HepG2 (cell line): ENCODE measurements around the gene NAV1. TPM values are rescaled to one million over a fixed set of nuclear protein-coding genes. Genes with fewer than 3 reads are reported as not detected.
A peak's percentile ranks its signal among the peaks of the same experiment; 100 is the strongest.

Source experiments
- ATAC-seq: fragments of 200-7000 bp; cut with Tn5 transposase; 3 replicates; pipeline ENCODE4 v1.9.1; 2020; ENCODE audit warnings: mild to moderate bottlenecking, moderate library complexity
- BruUV-seq: library from RNA; stranded (reverse); fragments of 400-500 nt; replicated peaks from 2 replicates; lab custom pipeline; 2021; lab: Mats Ljungman, UMichigan
- CTCF ChIA-PET: fragments of 300-600 bp; formaldehyde crosslinking; extraction: SDS; loops from one replicate; lab custom pipeline; 2021; ENCODE audit warnings: low total read pairs, inconsistent platforms, low intra/inter-chr PET ratio; lab: Yijun Ruan, JAX
- POLR2A ChIA-PET: fragments of 350-600 bp; sonication (Branson Sonifier 250); formaldehyde crosslinking; loops from one replicate; lab custom pipeline; 2020; ENCODE audit warnings: antibody characterized with exemption, inconsistent platforms; lab: Yijun Ruan, JAX
- DNase-seq: peaks from one replicate; pipeline ENCODE4 v3.0.0-alpha.2; 2015; ENCODE audit warnings: low spot score
- FAIRE-seq: peaks from 3 replicates; lab custom pipeline; 2011; peaks lifted over from hg19 to GRCh38; lab: Jason Lieb, UNC
- H2AFZ ChIP-seq: one replicate; pipeline ENCODE4 v1.6.1; 2011; ENCODE audit warnings: low read length, inconsistent platforms
- H3K27ac ChIP-seq: fragments of 300-600 bp; 3 replicates; pipeline ENCODE4 v1.8.0; 2011; ENCODE audit warnings: mixed run types, mild to moderate bottlenecking, mixed read lengths, low read length, inconsistent platforms; ENCODE audit not compliant: insufficient read depth; ENCODE audit errors: extremely low read length
- H3K27me3 ChIP-seq, 2 experiments: fragments of 200-600 bp in 1 of 2; 2 replicates in 1 of 2; 3 replicates in 1 of 2; pipeline versions ENCODE4 v1.6.0 to v1.8.0; 2011; ENCODE audit warnings: low read length in 2 of 2, mild to moderate bottlenecking in 2 of 2, moderate library complexity in 2 of 2, inconsistent platforms in 1 of 2; ENCODE audit not compliant: insufficient read depth in 2 of 2, control insufficient read depth in 1 of 2
- H3K36me3 ChIP-seq, 2 experiments: fragments of 200-600 bp in 1 of 2; replicated peaks in 1 of 2; 2 replicates in 1 of 2; 3 replicates in 1 of 2; pipeline versions ENCODE4 v1.5.1 to v1.8.0; 2011; ENCODE audit warnings: low read length in 2 of 2, inconsistent platforms in 1 of 2; ENCODE audit not compliant: insufficient read depth in 2 of 2, control insufficient read depth in 1 of 2
- H3K4me1 ChIP-seq: 2 replicates; pipeline ENCODE4 v1.5.1; 2012; ENCODE audit warnings: low read length, inconsistent platforms; ENCODE audit not compliant: insufficient read depth
- H3K4me2 ChIP-seq: 2 replicates; pipeline ENCODE4 v1.6.0; 2011; ENCODE audit warnings: low read depth, low read length, inconsistent platforms
- H3K4me3 ChIP-seq, 3 experiments: fragments of 200-600 bp in 1 of 3; sonication (generic), shearing (Covaris generic) in 1 of 3; replicated peaks in 1 of 3; 2 replicates each; pipeline ENCODE4 v1.5.1; 2011 to 2016; ENCODE audit warnings: low read length in 3 of 3, inconsistent platforms in 2 of 3, low read depth in 2 of 3, mild to moderate bottlenecking in 2 of 3, control low read depth in 1 of 3, mixed read lengths in 1 of 3; ENCODE audit not compliant: insufficient read depth in 1 of 3
- H3K79me2 ChIP-seq: one replicate; pipeline ENCODE4 v1.6.1; 2011; ENCODE audit warnings: low read length, inconsistent platforms; ENCODE audit not compliant: insufficient read depth
- H3K9ac ChIP-seq: 2 replicates; pipeline ENCODE4 v1.6.0; 2011; ENCODE audit warnings: mild to moderate bottlenecking, low read depth, low read length, inconsistent platforms; ENCODE audit not compliant: insufficient read depth
- H3K9me3 ChIP-seq: 2 replicates; pipeline ENCODE4 v1.5.1; 2012; ENCODE audit warnings: mild to moderate bottlenecking, low read length
- H4K20me1 ChIP-seq: 2 replicates; pipeline ENCODE4 v1.6.0; 2011; ENCODE audit warnings: inconsistent platforms, mild to moderate bottlenecking, low read length, moderate library complexity; ENCODE audit not compliant: insufficient read depth
- DRAP1 ChIP-seq: IDR thresholded peaks from 2 replicates; pipeline ENCODE4 v1.6.1; 2016; ENCODE audit warnings: missing genetic modification reagents, missing compliant biosample characterization
- EZH2 ChIP-seq: conservative IDR thresholded peaks from 2 replicates; pipeline ENCODE4 v1.6.1; 2012; ENCODE audit warnings: mild to moderate bottlenecking, low read depth, low read length, moderate library complexity
- ISL2 ChIP-seq: sonication (generic); formaldehyde crosslinking; IDR thresholded peaks from 2 replicates; pipeline ENCODE4 v1.5.0; 2020; ENCODE audit warnings: missing genetic modification reagents
- ISX ChIP-seq: sonication (generic); formaldehyde crosslinking; conservative IDR thresholded peaks from 2 replicates; pipeline ENCODE4 v1.5.0; 2020; ENCODE audit warnings: missing genetic modification reagents
- NPAS2 ChIP-seq: sonication (generic); formaldehyde crosslinking; IDR thresholded peaks from 2 replicates; pipeline ENCODE4 v1.8.0; 2022; ENCODE audit warnings: mild to moderate bottlenecking, missing genetic modification reagents, borderline replicate concordance
- ZNF83 ChIP-seq: sonication (generic); formaldehyde crosslinking; IDR thresholded peaks from 2 replicates; pipeline ENCODE4 v1.4.0; 2020; ENCODE audit warnings: missing genetic modification reagents, mild to moderate bottlenecking, borderline replicate concordance
- WGBS: methylation state at CpG from one replicate; pipeline ENCODE4 v1.1.6; 2017; ENCODE audit warnings: low lambda C conversion rate; 5-methylcytosine and 5-hydroxymethylcytosine counted together
- in situ Hi-C: cut with HindIII; loops from 2 replicates; pipeline ENCODE4 v1.10.0; 2017; ENCODE audit warnings: low pct_unique_long_range_greater_than_20kb; ENCODE audit not compliant: extremely low pct_ligation_motif_present
- intact Hi-C: fragments of 100-400 bp; cut with micrococcal nuclease; formaldehyde crosslinking; loops from one replicate; pipeline ENCODE4 v1.10.0; 2022; ENCODE audit not compliant: unreplicated experiment
- polyA plus RNA-seq, 8 experiments: library from polyadenylated mRNA; depleted of rRNA in 3 of 8; stranded (reverse) in 7 of 8; unstranded in 1 of 8; fragments of >200 nt; fragmentation: Illumina TruSeq in 4 of 8; extraction: Trizol in 4 of 8; gene quantifications; 2 replicates each; pipeline versions ENCODE4 v1.2.1 to v1.2.3, GENCODE V29; 2011 to 2016; ENCODE audit warnings: low read depth in 4 of 8, missing spikeins in 1 of 8, mixed read lengths in 1 of 8; ENCODE audit not compliant: insufficient read depth in 1 of 8
- total RNA-seq, 5 experiments: library from RNA; depleted of rRNA; stranded (reverse); fragments of >200 nt; fragmentation: Illumina TruSeq; extraction: Trizol; gene quantifications; 2 replicates each; pipeline ENCODE4 v1.2.3, GENCODE V29; 2016; ENCODE audit warnings: low read depth in 1 of 5

NAV1 gene
- total and polyA plus RNA-seq, 2 of the 13 experiments (the other 11 are each of a cell fraction or from before 2014, with no cell fraction given), result not detected

DNA sequence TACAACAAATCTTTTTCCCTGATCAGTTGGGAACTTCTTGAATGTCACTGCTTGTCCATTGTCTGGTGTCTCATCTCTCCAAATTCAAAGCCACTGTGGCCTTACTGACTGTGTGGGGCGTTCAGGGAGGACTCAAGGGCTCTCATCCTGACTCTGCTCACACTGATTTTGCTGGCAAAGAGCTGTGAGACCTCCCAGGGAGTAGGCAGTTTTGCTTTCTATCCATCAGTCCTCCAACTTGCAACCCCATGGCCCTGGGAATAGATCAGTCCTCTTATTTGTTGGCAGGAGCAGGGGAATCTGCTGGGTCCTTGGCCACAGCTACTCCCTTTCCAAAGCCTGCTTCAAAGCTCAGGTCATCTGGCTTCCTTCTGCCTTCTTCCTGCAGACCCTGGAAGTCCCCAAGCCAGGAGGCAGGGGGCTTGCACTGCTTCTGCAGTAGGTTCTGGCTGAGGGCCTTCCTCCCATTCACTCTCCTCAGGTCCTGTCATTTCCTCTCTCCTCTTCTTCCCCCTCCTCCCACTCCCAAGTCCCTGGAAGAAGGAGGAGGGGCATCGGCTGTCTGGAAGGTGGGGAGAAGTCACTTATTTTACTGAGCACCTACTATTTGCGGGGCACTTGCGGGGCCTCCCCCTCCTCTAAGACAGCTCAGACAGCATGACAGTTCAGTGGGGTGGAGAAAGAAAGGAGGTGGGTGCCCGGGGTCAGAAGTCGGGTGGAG, 876 bp upstream of the NAV1 start:
- Histone ChIP-seq H4K20me1 (no peaks in the 10 kb centered on the region), H3K79me2 (no peaks in the 10 kb centered on the region), H3K4me1 (peaks cover 18% of the 10 kb centered on the region), H3K4me3 (peak overlapping the region in 1 of 3 experiments; percentile 68; a peak in 1 of 6 replicates), H3K27ac (no peak overlapping the region)
- POLR2A ChIA-PET, result no interaction called here
- WGBS, result 50% methylated on average over 5 of the region's 6 CpGs
- TF ChIP-seq ISL2 (CRISPR knock-in tag), result no peak
- TF ChIP-seq ZNF83 (CRISPR knock-in tag), result no peak
- no peak for TF ChIP-seq ISX (CRISPR knock-in tag)
- no peak for TF ChIP-seq DRAP1
- TF ChIP-seq EZH2, result 0 out of 2 replicates have a peak, but pooled peaks have one; percentile 13
- no peak for TF ChIP-seq NPAS2 (CRISPR knock-in tag)
- TF ChIP-seq, all 625 proteins: peak for 1
- FAIRE-seq, result no peak
- H3K27me3 ChIP-seq, result peaks cover 17 to 73% of the 10 kb centered on the region in 2 experiments
- DNase-seq, result no peak
- H3K4me2 ChIP-seq, result peak overlapping the region; percentile 73
- H3K36me3 ChIP-seq, result no peaks in the 10 kb centered on the region
- H2AFZ ChIP-seq, result no peak overlapping the region
- intact Hi-C loops, result no loop called here
- H3K9me3 ChIP-seq, result no peaks in the 10 kb centered on the region
- in situ Hi-C loops, result no loop called here
- CTCF ChIA-PET, result no interaction called here
- no peak for ATAC-seq
- no peak overlapping the region for H3K9ac ChIP-seq
- BruUV-seq, result no TSS peak
